Measurements from ENCODE around the gene CLEC10A.
"Not testable (repeated sequence)": the region's sequence is repeated elsewhere in the genome, so short reads cannot be mapped to it uniquely, and the experiment has no call there.

CLEC10A gene

GRCh38 chr17:7108981-7109380 is 28.9 kb upstream of the CLEC10A start:
- Histone ChIP-seq H3K9ac (ENCODE audit: low read depth in 1 of 2, low read length in 2 of 2) (no peak overlapping the region), H3K27ac (ENCODE audit: low read depth, low read length) (no peak overlapping the region), H3K9me3 (ENCODE audit: control insufficient read depth in 1 of 2, low read length in 2 of 2) (no peaks in the 10 kb centered on the region), H3K4me1 (ENCODE audit: control insufficient read depth in 1 of 2, insufficient read depth in 2 of 2, low read length in 2 of 2) (no peaks in the 10 kb centered on the region), H3K4me3 (ENCODE audit: low read depth in 1 of 2, low read length in 2 of 2) (no peak overlapping the region), H3K27me3 (ENCODE audit: control insufficient read depth in 1 of 2, insufficient read depth in 2 of 2, low read length in 2 of 2) (peaks cover 0 to 4% of the 10 kb centered on the region in 2 donors), H3K36me3 (ENCODE audit: control insufficient read depth in 1 of 2, insufficient read depth in 2 of 2, low read length in 2 of 2) (no peaks in the 10 kb centered on the region)

- Histone ChIP-seq H3K27me3 (ENCODE audit: control insufficient read depth in 1 of 2, insufficient read depth in 2 of 2, low read length in 2 of 2) (peaks cover 0 to 4% of the 10 kb centered on the region in 2 donors), H3K27ac (ENCODE audit: low read depth, low read length) (no peak overlapping the region), H3K4me1 (ENCODE audit: control insufficient read depth in 1 of 2, insufficient read depth in 2 of 2, low read length in 2 of 2) (no peaks in the 10 kb centered on the region), H3K4me3 (ENCODE audit: low read depth in 1 of 2, low read length in 2 of 2) (no peak overlapping the region), H3K36me3 (ENCODE audit: control insufficient read depth in 1 of 2, insufficient read depth in 2 of 2, low read length in 2 of 2) (no peaks in the 10 kb centered on the region), H3K9ac (ENCODE audit: low read depth in 1 of 2, low read length in 2 of 2) (no peak overlapping the region), H3K9me3 (ENCODE audit: control insufficient read depth in 1 of 2, low read length in 2 of 2) (no peaks in the 10 kb centered on the region)
Observed at GRCh38 chr17:7108560-7108925, 28.5 kb upstream of the CLEC10A start.

GRCh38 chr17:7107795-7108559 is 27.9 kb upstream of the CLEC10A start:
- H3K36me3 ChIP-seq (ENCODE audit: control insufficient read depth in 1 of 2, insufficient read depth in 2 of 2, low read length in 2 of 2), result no peaks in the 10 kb centered on the region
- H3K9me3 ChIP-seq (ENCODE audit: control insufficient read depth in 1 of 2, low read length in 2 of 2), result no peaks in the 10 kb centered on the region
- no peaks in the 10 kb centered on the region for H3K4me1 ChIP-seq (ENCODE audit: control insufficient read depth in 1 of 2, insufficient read depth in 2 of 2, low read length in 2 of 2)
- no peak overlapping the region for H3K9ac ChIP-seq (ENCODE audit: low read depth in 1 of 2, low read length in 2 of 2)
- no peak overlapping the region for H3K4me3 ChIP-seq (ENCODE audit: low read depth in 1 of 2, low read length in 2 of 2)
- H3K27me3 ChIP-seq (ENCODE audit: control insufficient read depth in 1 of 2, insufficient read depth in 2 of 2, low read length in 2 of 2), result peaks cover 0 to 4% of the 10 kb centered on the region in 2 donors
- H3K27ac ChIP-seq (ENCODE audit: low read depth, low read length), result no peak overlapping the region

GRCh38 chr17:7107012-7107754 is 27.1 kb upstream of the CLEC10A start:
- peaks cover 0 to 12% of the 10 kb centered on the region in 2 donors for H3K27me3 ChIP-seq (ENCODE audit: control insufficient read depth in 1 of 2, insufficient read depth in 2 of 2, low read length in 2 of 2)
- no peak overlapping the region for H3K27ac ChIP-seq (ENCODE audit: low read depth, low read length)
- H3K36me3 ChIP-seq (ENCODE audit: control insufficient read depth in 1 of 2, insufficient read depth in 2 of 2, low read length in 2 of 2), result no peaks in the 10 kb centered on the region

DNA sequence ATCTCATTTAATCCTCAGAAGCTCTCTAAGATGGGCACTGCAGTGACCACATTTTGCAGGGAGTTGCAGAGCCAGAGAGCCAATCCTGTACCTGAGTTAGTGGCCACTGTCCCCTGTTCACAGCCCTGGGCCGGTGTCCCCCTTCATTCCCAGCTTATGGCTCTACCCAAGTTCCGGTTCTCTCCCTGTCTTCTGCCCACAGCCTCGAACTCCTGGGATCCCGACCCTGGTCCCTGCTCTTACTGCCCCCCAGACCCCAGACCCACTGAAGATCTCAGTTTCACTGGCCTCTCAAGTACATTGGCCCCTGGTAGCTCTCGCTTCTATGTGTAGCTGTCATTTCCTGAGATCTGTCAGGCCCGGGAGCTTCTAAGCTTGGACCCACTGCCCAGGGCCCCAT is 22.4 kb upstream of the CLEC10A start:
- Histone ChIP-seq H3K36me3 (ENCODE audit: control insufficient read depth in 1 of 2, insufficient read depth in 2 of 2, low read length in 2 of 2) (no peaks in the 10 kb centered on the region), H3K9me3 (ENCODE audit: control insufficient read depth in 1 of 2, low read length in 2 of 2) (no peaks in the 10 kb centered on the region), H3K9ac (ENCODE audit: low read depth in 1 of 2, low read length in 2 of 2) (no peak overlapping the region), H3K27ac (ENCODE audit: low read depth, low read length) (no peak overlapping the region), H3K27me3 (ENCODE audit: control insufficient read depth in 1 of 2, insufficient read depth in 2 of 2, low read length in 2 of 2) (peaks cover 0 to 15% of the 10 kb centered on the region in 2 donors), H3K4me1 (ENCODE audit: control insufficient read depth in 1 of 2, insufficient read depth in 2 of 2, low read length in 2 of 2) (no peaks in the 10 kb centered on the region), H3K4me3 (ENCODE audit: low read depth in 1 of 2, low read length in 2 of 2) (no peak overlapping the region)

More at GRCh38 chr17:7107012-7107754, 27.1 kb upstream of the CLEC10A start:
- no peak overlapping the region for H3K4me3 ChIP-seq (ENCODE audit: low read depth in 1 of 2, low read length in 2 of 2)
- no peak overlapping the region for H3K9ac ChIP-seq (ENCODE audit: low read depth in 1 of 2, low read length in 2 of 2)
- no peaks in the 10 kb centered on the region for H3K9me3 ChIP-seq (ENCODE audit: control insufficient read depth in 1 of 2, low read length in 2 of 2)
- H3K4me1 ChIP-seq (ENCODE audit: control insufficient read depth in 1 of 2, insufficient read depth in 2 of 2, low read length in 2 of 2), result no peaks in the 10 kb centered on the region

GRCh38 chr17:7101531-7101930 is 21.5 kb upstream of the CLEC10A start:
- Histone ChIP-seq H3K36me3 (ENCODE audit: control insufficient read depth in 1 of 2, insufficient read depth in 2 of 2, low read length in 2 of 2) (no peaks in the 10 kb centered on the region), H3K4me3 (ENCODE audit: low read depth in 1 of 2, low read length in 2 of 2) (no peak overlapping the region), H3K4me1 (ENCODE audit: control insufficient read depth in 1 of 2, insufficient read depth in 2 of 2, low read length in 2 of 2) (no peaks in the 10 kb centered on the region), H3K9ac (ENCODE audit: low read depth in 1 of 2, low read length in 2 of 2) (no peak overlapping the region), H3K27me3 (ENCODE audit: control insufficient read depth in 1 of 2, insufficient read depth in 2 of 2, low read length in 2 of 2) (peaks cover 0 to 15% of the 10 kb centered on the region in 2 donors), H3K9me3 (ENCODE audit: control insufficient read depth in 1 of 2, low read length in 2 of 2) (no peaks in the 10 kb centered on the region), H3K27ac (ENCODE audit: low read depth, low read length) (no peak overlapping the region)

DNA sequence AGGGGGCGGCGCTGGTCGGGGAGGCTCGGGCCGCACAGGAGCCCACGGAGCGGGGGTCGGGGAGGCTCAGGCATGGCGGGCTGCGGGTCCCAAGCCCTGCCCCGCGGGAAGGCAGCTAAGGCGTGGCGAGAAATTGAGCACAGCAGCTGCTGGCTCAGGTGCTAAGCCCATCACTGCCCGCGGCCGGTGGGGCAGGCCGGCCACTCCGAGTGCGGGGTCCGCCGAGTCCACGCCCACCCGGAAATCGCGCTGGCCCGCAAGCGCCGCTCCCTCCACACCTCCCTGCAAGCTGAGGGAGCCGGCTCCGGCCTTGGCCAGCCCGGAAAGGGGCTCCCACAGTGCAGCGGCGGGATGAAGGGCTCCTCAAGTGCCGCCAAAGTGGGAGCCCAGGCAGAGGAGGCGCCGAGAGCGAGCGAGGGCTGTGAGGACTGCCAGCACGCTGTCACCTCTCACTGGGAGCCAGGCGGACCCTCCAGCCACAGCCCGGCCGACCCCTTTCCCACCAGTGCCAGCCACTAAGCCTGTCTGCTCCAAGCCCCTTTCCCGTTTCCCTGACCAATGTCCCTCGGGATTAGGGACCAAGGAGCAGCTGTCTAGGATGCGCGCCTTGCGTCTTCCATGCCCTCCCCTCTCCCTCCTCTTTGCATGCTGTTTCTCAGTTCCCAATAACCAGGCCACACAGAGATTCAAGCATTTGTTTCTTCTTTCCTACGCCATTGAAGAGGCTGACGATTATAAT is 20.8 kb upstream of the CLEC10A start:
- H3K36me3 ChIP-seq (ENCODE audit: control insufficient read depth in 1 of 2, insufficient read depth in 2 of 2, low read length in 2 of 2); H3K4me3 ChIP-seq (ENCODE audit: low read depth in 1 of 2, low read length in 2 of 2); H3K4me1 ChIP-seq (ENCODE audit: control insufficient read depth in 1 of 2, insufficient read depth in 2 of 2, low read length in 2 of 2); H3K9ac ChIP-seq (ENCODE audit: low read depth in 1 of 2, low read length in 2 of 2); H3K27ac ChIP-seq (ENCODE audit: low read depth, low read length); H3K9me3 ChIP-seq (ENCODE audit: control insufficient read depth in 1 of 2, low read length in 2 of 2): not testable (repeated sequence)
- H3K27me3 ChIP-seq (ENCODE audit: control insufficient read depth in 1 of 2, insufficient read depth in 2 of 2, low read length in 2 of 2), result peaks cover 0 to 15% of the 10 kb centered on the region in 2 donors

GRCh38 chr17:7098802-7099459 is 18.9 kb upstream of the CLEC10A start:
- no peak overlapping the region for H3K9ac ChIP-seq (ENCODE audit: low read depth in 1 of 2, low read length in 2 of 2)
- H3K9me3 ChIP-seq (ENCODE audit: control insufficient read depth in 1 of 2, low read length in 2 of 2), result no peaks in the 10 kb centered on the region
- no peaks in the 10 kb centered on the region for H3K36me3 ChIP-seq (ENCODE audit: control insufficient read depth in 1 of 2, insufficient read depth in 2 of 2, low read length in 2 of 2)
- H3K27me3 ChIP-seq (ENCODE audit: control insufficient read depth in 1 of 2, insufficient read depth in 2 of 2, low read length in 2 of 2), result peaks cover 0 to 15% of the 10 kb centered on the region in 2 donors
- H3K4me1 ChIP-seq (ENCODE audit: control insufficient read depth in 1 of 2, insufficient read depth in 2 of 2, low read length in 2 of 2), result no peaks in the 10 kb centered on the region
- no peak overlapping the region for H3K4me3 ChIP-seq (ENCODE audit: low read depth in 1 of 2, low read length in 2 of 2)
- no peak overlapping the region for H3K27ac ChIP-seq (ENCODE audit: low read depth, low read length)

DNA sequence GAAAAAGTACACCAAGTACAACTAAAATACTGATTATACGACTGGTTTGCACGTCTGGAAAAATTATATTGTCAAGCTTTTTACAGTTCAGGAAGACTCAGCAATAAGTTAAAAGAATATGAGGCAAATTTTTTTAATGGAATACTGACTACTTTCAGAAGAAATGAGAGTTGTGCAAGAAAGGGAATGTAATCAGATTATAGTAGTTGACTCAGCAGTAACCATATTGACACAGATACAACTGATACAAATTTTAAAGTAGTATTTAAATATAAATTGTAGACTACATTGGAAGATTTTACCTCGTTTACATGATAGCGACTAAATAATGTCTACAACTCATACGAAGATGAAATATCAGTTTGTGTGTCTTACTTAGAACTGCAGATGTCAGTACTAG is 17.9 kb upstream of the CLEC10A start:
- Histone ChIP-seq H3K9me3 (ENCODE audit: control insufficient read depth in 1 of 2, low read length in 2 of 2) (no peaks in the 10 kb centered on the region), H3K27me3 (ENCODE audit: control insufficient read depth in 1 of 2, insufficient read depth in 2 of 2, low read length in 2 of 2) (peaks cover 0 to 14% of the 10 kb centered on the region in 2 donors), H3K36me3 (ENCODE audit: control insufficient read depth in 1 of 2, insufficient read depth in 2 of 2, low read length in 2 of 2) (no peaks in the 10 kb centered on the region), H3K4me1 (ENCODE audit: control insufficient read depth in 1 of 2, insufficient read depth in 2 of 2, low read length in 2 of 2) (no peaks in the 10 kb centered on the region), H3K27ac (ENCODE audit: low read depth, low read length) (no peak overlapping the region), H3K9ac (ENCODE audit: low read depth in 1 of 2, low read length in 2 of 2) (no peak overlapping the region), H3K4me3 (ENCODE audit: low read depth in 1 of 2, low read length in 2 of 2) (no peak overlapping the region)

All from duodenal mucosa (tissue), 2 donors.